WTC11 (cell line): ENCODE data around the gene C6orf163.
"Not testable (repeated sequence)": the region's sequence is repeated elsewhere in the genome, so short reads cannot be mapped to it uniquely, and the experiment has no call there.

Experiments used
- CTCF ChIP-seq: fragments of 200-600 bp; IDR thresholded peaks from 2 replicates; pipeline ENCODE4 v1.8.0; 2022; ENCODE audit warnings: antibody characterized with exemption
- E2F1 ChIP-seq: sonication (generic); formaldehyde crosslinking; IDR thresholded peaks from 2 replicates; pipeline ENCODE4 v1.8.0; 2022; ENCODE audit warnings: mild to moderate bottlenecking, missing genetic modification reagents
- ESRRA ChIP-seq: sonication (generic); formaldehyde crosslinking; IDR thresholded peaks from 2 replicates; pipeline ENCODE4 v1.8.1; 2022; ENCODE audit warnings: mild to moderate bottlenecking, missing genetic modification reagents, borderline replicate concordance
- NR1H2 ChIP-seq: sonication (generic); formaldehyde crosslinking; IDR thresholded peaks from 2 replicates; pipeline ENCODE4 v1.9.0; 2021; ENCODE audit warnings: mild to moderate bottlenecking, moderate library complexity, missing genetic modification reagents
- SP1 ChIP-seq: sonication (generic); formaldehyde crosslinking; conservative IDR thresholded peaks from 2 replicates; pipeline ENCODE4 v1.8.1; 2022; ENCODE audit warnings: missing genetic modification reagents
- TEAD4 ChIP-seq: sonication (generic); formaldehyde crosslinking; IDR thresholded peaks from 2 replicates; pipeline ENCODE4 v1.8.0; 2022; ENCODE audit warnings: mild to moderate bottlenecking, missing genetic modification reagents
- TF ChIP-seq, protein P1 (sequence below): sonication (generic); formaldehyde crosslinking; IDR thresholded peaks from 2 replicates; pipeline ENCODE4 v1.8.0; 2022; ENCODE audit warnings: mild to moderate bottlenecking, missing genetic modification reagents

GRCh38 chr6:87301277-87301676, 43.3 kb upstream of the C6orf163 start:
- not testable (repeated sequence) for TF ChIP-seq CTCF; NR1H2 (CRISPR knock-in tag); E2F1 (CRISPR knock-in tag); SP1 (CRISPR knock-in tag); ESRRA (CRISPR knock-in tag); TEAD4
- TF ChIP-seq, protein P1, sequence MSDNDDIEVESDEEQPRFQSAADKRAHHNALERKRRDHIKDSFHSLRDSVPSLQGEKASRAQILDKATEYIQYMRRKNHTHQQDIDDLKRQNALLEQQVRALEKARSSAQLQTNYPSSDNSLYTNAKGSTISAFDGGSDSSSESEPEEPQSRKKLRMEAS (CRISPR knock-in tag): not testable (repeated sequence)
